GM19238 (cell line): ENCODE results near the gene PPP1R12A.
"Not testable (repeated sequence)": the region's sequence is repeated elsewhere in the genome, so short reads cannot be mapped to it uniquely, and the experiment has no call there.

Source experiments
- DNase-seq: peaks from one replicate; pipeline ENCODE4 v3.0.0; 2011; ENCODE audit warnings: low spot score; ENCODE audit not compliant: insufficient read length

PPP1R12A gene

DNA sequence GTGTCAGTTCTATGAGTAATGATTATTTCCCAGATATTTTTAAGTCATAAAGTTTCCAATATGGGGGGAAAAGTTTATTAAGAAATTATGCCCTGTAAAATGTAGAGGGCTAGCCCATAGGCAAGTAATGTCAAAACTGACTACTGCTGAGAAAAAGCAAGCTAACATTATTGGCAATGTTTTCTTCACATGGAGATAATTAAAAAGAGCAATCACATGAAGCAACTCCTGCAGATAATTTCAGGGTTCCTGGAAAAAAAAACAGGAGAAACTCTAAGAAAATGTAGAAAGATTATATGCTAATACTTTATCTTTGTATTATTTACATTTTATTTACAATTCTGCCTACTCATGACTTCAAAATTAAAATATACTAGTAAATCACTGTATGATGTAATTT is 39.8 kb downstream of the PPP1R12A start:
- DNase-seq: no peak

- no peak for DNase-seq
Observed at GRCh38 chr12:79891506-79892162, 43.3 kb downstream of the PPP1R12A start.

GRCh38 chr12:79887890-79888289 is 47.0 kb downstream of the PPP1R12A start:
- DNase-seq: no peak

GRCh38 chr12:79886917-79887519 is 47.9 kb downstream of the PPP1R12A start:
- no peak for DNase-seq

DNA sequence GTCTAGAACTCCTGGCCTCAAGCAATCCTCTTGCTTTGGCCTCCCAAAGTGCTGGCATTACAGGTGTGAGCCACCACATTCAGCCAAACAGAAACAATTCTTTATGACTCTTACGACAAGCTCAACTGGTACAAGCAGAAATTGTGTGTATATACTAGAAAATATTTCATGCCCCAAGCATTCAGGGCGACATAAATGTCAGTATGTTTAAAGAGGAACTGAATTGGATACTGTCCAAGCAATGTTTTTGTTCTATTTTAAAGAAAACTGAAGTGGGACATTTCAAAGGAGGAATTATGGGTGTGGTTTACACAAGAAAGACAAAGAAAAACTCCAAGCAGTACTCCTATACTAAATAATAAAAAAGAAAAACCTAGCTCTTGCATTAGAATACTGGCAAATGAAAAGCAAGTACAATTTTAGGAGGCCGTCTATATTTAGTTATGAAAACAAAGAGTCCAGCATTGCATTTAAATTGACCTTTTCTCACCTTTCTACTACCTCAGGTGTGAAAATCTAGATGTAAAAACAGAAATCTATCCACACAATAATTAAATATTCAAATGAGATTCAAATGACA is 48.9 kb downstream of the PPP1R12A start:
- no peak for DNase-seq

GRCh38 chr12:79884401-79885006 is 50.4 kb downstream of the PPP1R12A start:
- DNase-seq: no peak

GRCh38 chr12:79883216-79883615 is 51.7 kb downstream of the PPP1R12A start:
- no peak for DNase-seq

- DNase-seq: no peak
Observed at GRCh38 chr12:79881351-79881750, 53.5 kb downstream of the PPP1R12A start.

DNA sequence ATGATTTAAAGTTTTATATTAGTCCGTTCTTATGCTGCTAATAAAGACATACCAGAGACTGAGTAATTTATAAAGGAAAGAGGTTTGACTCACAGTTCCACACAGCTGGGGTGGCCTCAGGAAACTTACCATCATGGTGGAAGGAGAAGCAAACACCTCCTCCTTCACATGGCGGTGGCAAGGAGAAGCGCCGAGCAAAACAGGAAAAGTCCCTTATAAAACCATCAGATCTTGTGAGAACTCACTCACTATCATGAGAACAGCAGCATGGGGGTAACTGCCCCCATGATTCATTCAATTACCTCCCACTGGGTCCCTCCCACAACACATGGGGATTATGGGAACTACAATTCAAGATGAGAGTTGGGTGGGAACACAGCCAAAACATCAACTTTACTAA is 56.4 kb downstream of the PPP1R12A start:
- DNase-seq: not testable (repeated sequence)

DNA sequence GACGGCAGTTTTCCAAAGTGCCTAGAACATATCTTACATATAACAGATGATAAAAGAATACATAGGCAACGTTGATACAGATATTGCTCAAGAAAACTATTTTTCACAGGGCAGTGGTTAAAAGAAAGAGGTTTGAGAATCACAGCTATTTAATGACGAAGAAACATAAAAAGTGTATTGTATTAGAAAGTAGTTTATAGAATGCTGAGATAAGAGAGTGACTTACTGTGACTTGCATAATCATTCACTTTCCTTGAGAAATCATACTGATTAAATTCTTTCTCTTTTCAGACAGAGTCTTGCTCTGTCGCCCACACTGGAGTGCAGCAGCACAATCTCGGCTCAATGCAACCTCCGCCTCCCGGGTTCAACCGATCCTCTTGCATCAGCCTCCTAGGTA is 57.7 kb downstream of the PPP1R12A start:
- no peak for DNase-seq

DNA sequence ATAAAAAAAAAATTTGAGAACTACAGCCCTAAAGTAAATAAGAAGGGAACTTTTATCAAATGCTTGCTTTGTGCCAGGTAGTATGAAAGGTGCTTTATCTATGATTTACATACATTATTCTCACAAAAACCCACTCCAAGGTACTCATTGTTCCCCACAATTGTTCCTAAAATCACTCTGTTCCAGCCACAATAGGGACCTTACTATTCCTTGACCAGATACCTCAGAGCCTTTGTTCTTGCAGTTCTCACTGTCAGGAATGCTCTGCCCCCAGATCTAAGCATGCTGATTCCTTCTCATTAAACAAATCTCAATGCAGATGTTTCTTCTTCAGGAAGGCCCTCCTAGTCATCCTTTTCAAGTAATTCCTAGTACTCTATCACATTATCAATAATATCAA is 60.2 kb downstream of the PPP1R12A start:
- no peak for DNase-seq

GRCh38 chr12:79873201-79873600 is 61.7 kb downstream of the PPP1R12A start:
- no peak for DNase-seq

DNA sequence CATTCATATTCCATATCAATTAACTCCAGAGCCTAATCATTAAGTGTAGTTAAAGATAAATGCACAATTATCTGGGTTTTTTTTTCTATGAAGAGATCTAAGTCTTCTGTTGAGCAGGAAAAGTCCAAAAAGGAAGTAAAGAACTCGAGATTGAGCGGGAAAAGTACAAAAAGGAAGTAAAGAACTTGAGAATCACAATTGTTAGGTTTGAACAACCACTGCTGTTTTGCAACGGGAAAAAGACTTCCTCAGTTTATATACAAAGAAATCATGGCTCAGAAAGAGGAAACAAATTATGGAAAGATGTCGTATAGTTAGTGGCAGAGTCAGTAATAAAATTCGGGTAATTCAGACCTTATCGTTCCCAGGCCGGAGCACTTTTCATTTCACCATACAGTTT is 63.3 kb downstream of the PPP1R12A start:
- DNase-seq: no peak

- no peak for DNase-seq
Observed at GRCh38 chr12:79870916-79871315, 64.0 kb downstream of the PPP1R12A start.

GRCh38 chr12:79859646-79860045 is 75.3 kb downstream of the PPP1R12A start:
- DNase-seq: no peak

DNA sequence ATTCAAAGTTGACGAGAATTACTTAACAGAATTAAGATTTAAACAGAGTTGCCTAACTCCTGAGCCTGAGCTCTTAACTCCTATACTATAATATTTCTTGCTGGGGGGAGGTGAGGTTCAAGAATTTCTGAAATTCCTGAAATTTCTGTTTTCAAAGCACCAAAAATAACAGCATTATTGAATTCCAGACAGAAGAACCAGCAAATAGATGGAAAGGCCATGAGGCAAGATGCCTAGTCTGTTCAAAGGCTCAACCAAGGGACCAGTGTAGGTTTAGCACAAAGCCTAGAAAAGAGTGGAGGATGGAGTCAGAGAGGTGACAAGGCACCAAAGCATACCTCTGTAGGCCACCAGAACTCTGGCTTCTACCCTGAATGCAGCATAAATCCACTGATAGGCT is 76.4 kb downstream of the PPP1R12A start:
- no peak for DNase-seq

- DNase-seq: no peak
Observed at GRCh38 chr12:79857675-79858074, 77.2 kb downstream of the PPP1R12A start.

- no peak for DNase-seq
Observed at GRCh38 chr12:79850610-79851299, 84.1 kb downstream of the PPP1R12A start.

DNA sequence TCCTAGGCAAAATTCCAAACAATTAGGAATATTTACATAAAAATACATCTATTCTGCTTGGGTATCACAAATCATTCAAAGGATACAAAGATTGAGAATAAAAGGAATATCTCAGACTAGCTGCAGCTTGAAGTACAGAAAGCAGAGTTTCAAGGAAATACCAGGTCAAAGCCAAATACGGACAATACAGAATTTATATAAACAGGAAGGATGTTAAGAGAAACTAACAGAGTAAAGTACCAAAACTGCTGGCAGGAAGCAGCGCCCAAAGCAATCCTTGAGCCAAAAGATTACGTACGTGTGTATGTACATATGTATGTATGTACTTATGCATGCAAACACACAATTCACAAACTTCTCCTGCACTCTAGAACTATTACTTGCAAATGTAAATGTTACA is 86.6 kb downstream of the PPP1R12A start:
- no peak for DNase-seq

- no peak for DNase-seq
Observed at GRCh38 chr12:79847417-79847816, 87.5 kb downstream of the PPP1R12A start.

- DNase-seq: no peak
Observed at GRCh38 chr12:79844693-79845092, 90.2 kb downstream of the PPP1R12A start.

GRCh38 chr12:79843978-79844377 is 90.9 kb downstream of the PPP1R12A start:
- no peak for DNase-seq
